Lower lobe of right lung (tissue), 2 donors: ENCODE data around the gene CD226. TPM values are rescaled to one million over a fixed set of nuclear protein-coding genes. Genes with fewer than 3 reads are reported as not detected.
A peak's percentile ranks its signal among the peaks of the same experiment; 100 is the strongest.
"Not testable (repeated sequence)": the region's sequence is repeated elsewhere in the genome, so short reads cannot be mapped to it uniquely, and the experiment has no call there.

Experiments used
- ATAC-seq, 2 donors: fragments of 200-7000 bp; cut with Tn5 transposase; one replicate each; pipeline ENCODE4 v1.9.1; 2020 to 2022; ENCODE audit warnings: mild to moderate bottlenecking in 2 of 2, moderate library complexity in 2 of 2
- DNase-seq: peaks from one replicate; pipeline ENCODE4 v3.0.0-alpha.2; 2020
- H3K27ac ChIP-seq: fragments of 200-600 bp; one replicate; pipeline ENCODE4 v1.8.0; 2022
- H3K27me3 ChIP-seq: fragments of 200-600 bp; one replicate; pipeline ENCODE4 v1.8.0; 2022; ENCODE audit warnings: low read depth
- H3K36me3 ChIP-seq: fragments of 200-600 bp; one replicate; pipeline ENCODE4 v1.8.0; 2022; ENCODE audit warnings: mild to moderate bottlenecking
- H3K4me1 ChIP-seq: fragments of 200-600 bp; one replicate; pipeline ENCODE4 v1.8.0; 2022
- H3K4me3 ChIP-seq: fragments of 200-600 bp; one replicate; pipeline ENCODE4 v1.8.0; 2022; ENCODE audit warnings: mild to moderate bottlenecking
- H3K9me3 ChIP-seq: fragments of 200-600 bp; one replicate; pipeline ENCODE4 v1.8.0; 2022
- intact Hi-C: fragments of 100-400 bp; cut with DNase I; formaldehyde crosslinking; loops from one replicate; pipeline ENCODE4 v1.11.0; 2022
- total RNA-seq: library from RNA; stranded (reverse); fragmentation: NEBNext Ultra II Directional; extraction: Animal tissue kit (Norgen Biotek cat#: 25700); gene quantifications from one replicate; pipeline ENCODE4 v1.2.1, GENCODE V29; 2021
- TF ChIP-seq, protein P1 (sequence below): fragments of 200-600 bp; IDR thresholded peaks from one replicate; pipeline ENCODE4 v1.8.0; 2022; ENCODE audit warnings: antibody characterized with exemption, mild to moderate bottlenecking
- donor health status: DM: no; HTN: yes; CAD: no; lungs with severe emphysema.

Gene CD226
- total RNA-seq, 1 donor from 2014 or later: 5.4 TPM

DNA sequence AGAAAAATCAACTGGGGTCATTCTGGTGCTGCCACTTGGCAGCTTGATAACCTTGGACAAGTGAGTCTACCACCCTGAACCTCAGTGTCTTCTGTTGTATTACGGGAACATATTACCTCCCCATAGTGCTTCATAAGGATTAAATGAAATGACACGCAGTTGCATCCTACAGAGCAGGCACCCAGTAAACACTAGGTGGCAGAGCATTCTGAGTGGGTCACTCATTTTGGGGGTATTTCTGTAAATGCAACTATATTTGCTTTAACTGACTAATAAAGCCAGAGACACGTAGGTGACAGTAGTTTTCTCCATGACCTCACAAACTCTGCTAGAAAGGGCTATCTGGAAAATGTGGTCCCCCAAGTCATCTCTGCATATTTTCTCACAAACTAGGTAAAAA lies 4.7 kb downstream of the CD226 start:
- Histone ChIP-seq H3K4me1 (peaks cover 6% of the 10 kb centered on the region), H3K9me3 (no peaks in the 10 kb centered on the region), H3K27me3 (no peaks in the 10 kb centered on the region), H3K4me3 (no peak overlapping the region), H3K36me3 (no peaks in the 10 kb centered on the region), H3K27ac (no peak overlapping the region)
- no peak for ATAC-seq
- intact Hi-C loops: no loop called here
- TF ChIP-seq, protein P1, sequence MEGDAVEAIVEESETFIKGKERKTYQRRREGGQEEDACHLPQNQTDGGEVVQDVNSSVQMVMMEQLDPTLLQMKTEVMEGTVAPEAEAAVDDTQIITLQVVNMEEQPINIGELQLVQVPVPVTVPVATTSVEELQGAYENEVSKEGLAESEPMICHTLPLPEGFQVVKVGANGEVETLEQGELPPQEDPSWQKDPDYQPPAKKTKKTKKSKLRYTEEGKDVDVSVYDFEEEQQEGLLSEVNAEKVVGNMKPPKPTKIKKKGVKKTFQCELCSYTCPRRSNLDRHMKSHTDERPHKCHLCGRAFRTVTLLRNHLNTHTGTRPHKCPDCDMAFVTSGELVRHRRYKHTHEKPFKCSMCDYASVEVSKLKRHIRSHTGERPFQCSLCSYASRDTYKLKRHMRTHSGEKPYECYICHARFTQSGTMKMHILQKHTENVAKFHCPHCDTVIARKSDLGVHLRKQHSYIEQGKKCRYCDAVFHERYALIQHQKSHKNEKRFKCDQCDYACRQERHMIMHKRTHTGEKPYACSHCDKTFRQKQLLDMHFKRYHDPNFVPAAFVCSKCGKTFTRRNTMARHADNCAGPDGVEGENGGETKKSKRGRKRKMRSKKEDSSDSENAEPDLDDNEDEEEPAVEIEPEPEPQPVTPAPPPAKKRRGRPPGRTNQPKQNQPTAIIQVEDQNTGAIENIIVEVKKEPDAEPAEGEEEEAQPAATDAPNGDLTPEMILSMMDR: no peak
- DNase-seq: no peak

DNA sequence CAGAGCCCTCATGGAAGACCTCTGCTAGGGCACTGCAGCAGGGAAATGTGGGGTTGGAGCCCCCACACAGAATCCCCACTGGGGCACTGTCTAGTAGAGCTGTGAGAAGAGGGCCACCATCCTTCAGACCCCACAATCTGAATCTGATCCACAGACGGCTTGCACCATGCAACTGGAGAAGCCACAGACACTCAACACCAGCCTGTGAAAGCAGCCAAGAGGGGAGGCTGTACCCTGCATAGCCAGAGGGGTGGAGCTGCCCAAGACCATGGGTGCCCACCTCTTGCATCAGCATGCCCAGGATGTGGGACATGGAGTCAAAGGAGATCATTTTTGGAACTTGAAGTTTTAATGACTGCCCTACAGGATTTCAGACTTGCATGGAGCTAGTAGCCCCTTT lies 6.5 kb downstream of the CD226 start:
- TF ChIP-seq, protein P1: no peak
- Histone ChIP-seq H3K4me1 (no peaks in the 10 kb centered on the region), H3K27ac (no peak overlapping the region), H3K27me3 (no peaks in the 10 kb centered on the region), H3K36me3 (no peaks in the 10 kb centered on the region), H3K4me3 (no peak overlapping the region), H3K9me3 (no peaks in the 10 kb centered on the region)
- DNase-seq (no peak), ATAC-seq (no peak)
- intact Hi-C loops: no loop called here

DNA sequence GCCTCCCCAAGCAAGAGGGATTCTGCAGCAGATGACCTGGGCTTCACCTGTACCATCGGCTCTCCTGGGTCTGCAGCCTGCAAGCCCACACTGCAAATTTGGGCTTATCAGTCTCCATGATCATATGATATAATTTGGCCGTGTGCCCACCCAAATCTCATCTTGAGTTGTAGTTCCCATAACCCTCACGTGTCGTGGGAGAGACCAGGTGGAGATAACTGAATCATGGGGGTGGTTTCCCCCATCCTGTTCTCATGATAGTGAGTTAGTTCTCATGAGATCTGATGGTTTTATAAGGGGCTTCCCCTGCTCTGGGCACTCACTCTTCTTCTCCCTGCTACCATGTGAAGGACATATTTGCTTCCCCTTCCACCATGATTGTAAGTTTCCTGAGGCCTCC lies 7.9 kb downstream of the CD226 start:
- H3K36me3 ChIP-seq, intact Hi-C loops, H3K9me3 ChIP-seq, H3K4me3 ChIP-seq, DNase-seq, ATAC-seq, H3K27me3 ChIP-seq, H3K4me1 ChIP-seq, H3K27ac ChIP-seq: not testable (repeated sequence)

DNA sequence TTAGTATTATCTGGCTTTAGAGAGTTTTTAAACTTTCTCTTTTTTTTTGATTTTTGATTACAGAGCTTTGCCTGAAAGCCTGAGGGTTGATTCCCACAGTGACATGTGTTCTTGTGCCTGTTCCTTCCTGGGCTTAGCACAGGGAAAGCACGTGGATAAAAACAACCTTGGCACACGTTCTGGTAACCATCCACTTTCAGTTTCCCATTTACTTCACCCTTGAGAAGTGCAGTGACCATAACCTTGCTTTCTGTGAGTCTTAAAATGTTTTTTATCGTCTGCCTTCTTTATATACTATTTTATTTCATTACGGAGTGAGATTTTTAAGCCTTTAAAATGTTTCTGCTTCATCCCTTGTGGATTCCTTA lies 11.5 kb downstream of the CD226 start:
- intact Hi-C loops: no loop called here
- H3K9me3 ChIP-seq: no peaks in the 10 kb centered on the region
- no peaks in the 10 kb centered on the region for H3K4me1 ChIP-seq
- no peaks in the 10 kb centered on the region for H3K27me3 ChIP-seq
- no peak for ATAC-seq
- no peaks in the 10 kb centered on the region for H3K36me3 ChIP-seq
- H3K27ac ChIP-seq: no peak overlapping the region
- DNase-seq: no peak
- no peak overlapping the region for H3K4me3 ChIP-seq
- TF ChIP-seq, protein P1: no peak

DNA sequence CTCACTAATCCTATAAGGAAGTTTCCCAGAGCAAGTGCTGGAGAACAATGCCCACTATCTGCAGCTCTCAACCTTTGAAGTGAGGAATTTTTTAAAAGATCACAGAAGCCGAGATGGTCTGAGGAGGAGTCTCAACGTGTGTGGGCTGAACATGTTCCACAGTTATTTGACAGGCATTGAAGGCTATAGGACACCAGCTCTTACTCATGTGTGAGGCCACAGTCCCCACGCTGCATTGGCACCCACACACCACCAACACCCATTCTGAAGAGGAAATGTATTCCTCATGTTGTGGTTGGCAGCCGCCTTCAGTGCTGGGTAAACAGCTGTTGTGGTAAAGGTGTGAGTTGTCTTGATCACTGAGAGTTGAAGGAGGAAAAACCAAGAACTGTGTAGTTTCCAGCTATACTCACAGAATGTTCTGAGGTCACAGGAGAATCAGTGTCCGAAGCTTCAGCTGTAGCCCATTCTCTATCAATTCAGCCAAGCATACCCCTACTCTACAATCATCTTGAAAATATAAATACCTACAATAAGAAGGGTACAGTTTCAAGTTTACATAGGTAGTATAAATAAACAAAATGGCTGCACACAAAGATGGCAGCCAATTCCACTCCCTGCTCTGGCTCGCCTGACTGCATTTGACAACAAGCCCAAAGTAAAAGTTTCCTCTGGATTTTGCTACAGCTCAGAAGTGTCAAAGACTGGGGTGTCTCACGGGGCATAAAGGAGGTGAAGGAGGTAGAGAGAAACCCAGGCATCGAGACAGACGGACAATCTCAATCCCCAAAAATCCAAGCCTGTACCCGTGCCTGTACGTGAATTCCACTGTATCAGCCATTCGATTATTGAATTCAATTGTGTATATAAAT lies 12.1 kb downstream of the CD226 start:
- H3K4me3 ChIP-seq: no peak overlapping the region
- no peaks in the 10 kb centered on the region for H3K36me3 ChIP-seq
- no peak overlapping the region for H3K27ac ChIP-seq
- no peaks in the 10 kb centered on the region for H3K27me3 ChIP-seq
- no peaks in the 10 kb centered on the region for H3K4me1 ChIP-seq
- DNase-seq (peak; percentile 55), ATAC-seq (peak; percentile 77 to 83)
- TF ChIP-seq, protein P1: no peak
- intact Hi-C loops: no loop called here
- H3K9me3 ChIP-seq: no peaks in the 10 kb centered on the region

DNA sequence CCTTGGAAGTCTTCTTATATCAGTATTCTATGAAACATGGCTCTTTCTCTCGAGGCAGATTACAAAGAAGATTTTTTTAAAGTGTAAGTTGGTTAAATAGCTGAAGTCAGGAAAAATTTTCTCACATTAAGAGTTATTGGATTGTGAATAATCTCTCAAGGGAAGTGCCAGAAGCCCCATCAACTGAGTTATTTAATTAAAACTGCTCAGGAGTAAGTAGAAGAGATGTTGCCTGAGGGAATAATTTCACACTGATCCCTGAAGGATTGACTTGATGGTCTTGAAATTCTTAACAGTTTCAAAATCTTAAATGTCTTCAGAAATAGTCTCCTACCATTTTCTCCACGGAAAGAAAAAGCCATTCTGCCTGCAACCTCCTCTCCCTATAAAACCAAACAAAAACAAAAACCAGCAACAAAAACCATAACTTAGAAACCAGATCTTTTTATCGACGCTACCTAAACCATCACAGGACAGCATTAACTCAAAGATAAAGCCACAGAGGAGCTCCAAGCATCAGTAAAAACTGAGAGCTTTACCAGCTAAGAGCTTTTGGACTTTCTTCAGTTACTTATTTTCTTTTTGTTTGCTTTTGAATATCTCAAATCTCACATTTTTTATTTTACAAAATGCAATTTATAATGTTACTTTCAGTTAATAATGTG lies 12.9 kb downstream of the CD226 start:
- Histone ChIP-seq H3K4me1 (no peaks in the 10 kb centered on the region), H3K27ac (no peak overlapping the region), H3K4me3 (no peak overlapping the region), H3K9me3 (no peaks in the 10 kb centered on the region), H3K36me3 (no peaks in the 10 kb centered on the region), H3K27me3 (no peaks in the 10 kb centered on the region)
- no peak for ATAC-seq
- intact Hi-C loops: no loop called here
- TF ChIP-seq, protein P1: no peak
- DNase-seq: no peak
